C4-2B (cell line): ENCODE results near the gene CWC15.

ENCODE experiments used
- CTCF ChIP-seq: fragments of 450-650 bp; conservative IDR thresholded peaks from 2 replicates; pipeline ENCODE4 v1.5.1; 2017; ENCODE audit warnings: mild to moderate bottlenecking
- ZFX ChIP-seq: fragments of 450-650 bp; IDR thresholded peaks from 2 replicates; pipeline ENCODE4 v1.6.1; 2017

GRCh38 chr11:94974178-94974577, 822 bp upstream of the CWC15 start:
- TF ChIP-seq CTCF (no peak), ZFX (no peak)
